ENCODE results near the gene TUBAL3. TPM values are rescaled to one million over a fixed set of nuclear protein-coding genes. Genes with fewer than 3 reads are reported as not detected.

Gene TUBAL3
- total RNA-seq, 1 experiment from 2014 or later: 0.98 TPM

- no peaks in the 10 kb centered on the region for H3K4me1 ChIP-seq (ENCODE audit: control insufficient read depth in 1 of 2, insufficient read depth in 2 of 2, low read length in 2 of 2)
- CTCF ChIA-PET: no interaction called here
- H3K9me3 ChIP-seq (ENCODE audit: control insufficient read depth in 1 of 2, insufficient read depth in 1 of 2, low read depth in 1 of 2, low read length in 2 of 2): peaks cover 2 to 6% of the 10 kb centered on the region in 2 experiments; a peak in 2 of 4 replicates
- no peak for DNase-seq (ENCODE audit: low read depth, low spot score)
- TF ChIP-seq ATF3 (IDR thresholded peaks at IDR 0.05) (no peak), YY1 (IDR thresholded peaks at IDR 0.05; ENCODE audit: extremely low read depth, insufficient replicate concordance, low read depth, low read length) (no peak), POLR2AphosphoS5 (IDR thresholded peaks at IDR 0.05; ENCODE audit: low read depth, low read length) (no peak), ZBTB33 (IDR thresholded peaks at IDR 0.05; ENCODE audit: extremely low read depth, insufficient replicate concordance, low read length) (no peak), POLR2A (IDR thresholded peaks at IDR 0.05; ENCODE audit: borderline replicate concordance, extremely low read depth, insufficient read depth, insufficient read length) (no peak), EGR1 (IDR thresholded peaks at IDR 0.05; ENCODE audit: low read depth) (no peak), CBX3 (IDR thresholded peaks at IDR 0.05; ENCODE audit: low read depth) (no peak), CEBPB (IDR thresholded peaks at IDR 0.05; ENCODE audit: low read depth) (no peak)
- TF ChIP-seq, protein P1, sequence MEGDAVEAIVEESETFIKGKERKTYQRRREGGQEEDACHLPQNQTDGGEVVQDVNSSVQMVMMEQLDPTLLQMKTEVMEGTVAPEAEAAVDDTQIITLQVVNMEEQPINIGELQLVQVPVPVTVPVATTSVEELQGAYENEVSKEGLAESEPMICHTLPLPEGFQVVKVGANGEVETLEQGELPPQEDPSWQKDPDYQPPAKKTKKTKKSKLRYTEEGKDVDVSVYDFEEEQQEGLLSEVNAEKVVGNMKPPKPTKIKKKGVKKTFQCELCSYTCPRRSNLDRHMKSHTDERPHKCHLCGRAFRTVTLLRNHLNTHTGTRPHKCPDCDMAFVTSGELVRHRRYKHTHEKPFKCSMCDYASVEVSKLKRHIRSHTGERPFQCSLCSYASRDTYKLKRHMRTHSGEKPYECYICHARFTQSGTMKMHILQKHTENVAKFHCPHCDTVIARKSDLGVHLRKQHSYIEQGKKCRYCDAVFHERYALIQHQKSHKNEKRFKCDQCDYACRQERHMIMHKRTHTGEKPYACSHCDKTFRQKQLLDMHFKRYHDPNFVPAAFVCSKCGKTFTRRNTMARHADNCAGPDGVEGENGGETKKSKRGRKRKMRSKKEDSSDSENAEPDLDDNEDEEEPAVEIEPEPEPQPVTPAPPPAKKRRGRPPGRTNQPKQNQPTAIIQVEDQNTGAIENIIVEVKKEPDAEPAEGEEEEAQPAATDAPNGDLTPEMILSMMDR (IDR thresholded peaks at IDR 0.05 in 2 of 3, conservative IDR thresholded peaks at IDR 0.05 in 1 of 3; ENCODE audit: borderline replicate concordance in 1 of 3, insufficient read depth in 1 of 3, low read depth in 2 of 3, low read length in 2 of 3): no peak
- no peaks in the 10 kb centered on the region for H4K20me1 ChIP-seq (ENCODE audit: insufficient read depth)
- no TSS peak for BruUV-seq (replicated peaks)
- no peaks in the 10 kb centered on the region for H3K27me3 ChIP-seq (ENCODE audit: insufficient read depth, low read length)
- POLR2A ChIA-PET: no interaction called here
- H3K27ac ChIP-seq (ENCODE audit: low read depth, low read length): no peak overlapping the region
- H3K9me2 ChIP-seq (ENCODE audit: insufficient read depth): no peaks in the 10 kb centered on the region
- RAD21 ChIA-PET (ENCODE audit: low non-redundant PET in 1 of 2, low total read pairs in 2 of 2, uncharacterized antibody in 2 of 2, unreplicated experiment in 2 of 2): no interaction called here
- H3K36me3 ChIP-seq (ENCODE audit: control insufficient read depth in 1 of 2, insufficient read depth in 2 of 2, low read length in 2 of 2): no peaks in the 10 kb centered on the region
- no peak overlapping the region for H2AFZ ChIP-seq (ENCODE audit: low read depth, low read length, poor library complexity, severe bottlenecking)
- H3K79me2 ChIP-seq (ENCODE audit: insufficient read depth, low read length): no peaks in the 10 kb centered on the region
- no peak for ATAC-seq
- no peak overlapping the region for H3K9ac ChIP-seq (ENCODE audit: low read length)
- intact Hi-C loops (cut with micrococcal nuclease): no loop called here
- no peak overlapping the region for H3K4me2 ChIP-seq (ENCODE audit: low read length)
- H3K4me3 ChIP-seq (replicated peaks in 1 of 2; ENCODE audit: low read depth in 1 of 2, low read length in 2 of 2): no peak overlapping the region
Measured at GRCh38 chr10:5385224-5385623, 19.4 kb downstream of the TUBAL3 start.

All from HCT116 (cell line).